Transverse colon (tissue), 4 donors: ENCODE results near the gene PIGW.

ENCODE experiments used
- EP300 ChIP-seq: sonication (generic); formaldehyde crosslinking; IDR thresholded peaks from one replicate; pipeline ENCODE4 v1.6.1; 2017; ENCODE audit warnings: antibody characterized with exemption, low read depth
- POLR2A ChIP-seq: fragments of 450-650 bp; IDR thresholded peaks from one replicate; pipeline ENCODE4 v1.6.1; 2016; ENCODE audit warnings: antibody characterized with exemption, mild to moderate bottlenecking, moderate library complexity
- POLR2AphosphoS5 ChIP-seq, 3 donors: sonication (generic); formaldehyde crosslinking; IDR thresholded peaks; one replicate each; pipeline ENCODE4 v1.6.1; 2016; ENCODE audit warnings: antibody characterized with exemption in 3 of 3
- TF ChIP-seq, protein P1 (sequence below), 5 experiments: fragments of 200-600 bp in 3 of 5; fragments of 450-650 bp in 2 of 5; sonication (generic) in 3 of 5; IDR thresholded peaks; 1 replicate in 2 of 5; 2 replicates in 3 of 5; pipeline ENCODE4 v1.5.1; 2016 to 2017; ENCODE audit warnings: antibody characterized with exemption in 5 of 5, inconsistent platforms in 3 of 5, mild to moderate bottlenecking in 2 of 5, moderate library complexity in 1 of 5

DNA sequence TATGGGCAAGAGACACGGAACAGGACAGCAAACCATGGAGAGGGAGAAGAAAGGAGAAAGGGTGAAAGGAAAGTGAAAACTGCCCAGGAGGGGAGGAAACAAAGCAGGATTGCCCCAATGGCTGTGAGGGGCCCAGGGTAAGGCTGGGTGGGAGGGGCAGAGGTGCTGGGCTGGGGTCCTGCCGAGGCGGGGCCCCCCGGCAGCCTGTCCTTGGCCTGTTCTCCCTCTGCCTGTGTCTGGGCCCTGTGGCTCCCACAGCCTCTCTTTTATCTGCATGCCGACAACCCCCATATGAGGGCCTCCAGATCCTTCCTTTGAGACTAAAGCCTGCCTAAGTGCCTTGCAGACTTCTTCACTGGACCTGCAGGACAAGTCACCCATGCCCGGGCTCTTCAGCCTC, 32.8 kb upstream of the PIGW start:
- TF ChIP-seq, protein P1, sequence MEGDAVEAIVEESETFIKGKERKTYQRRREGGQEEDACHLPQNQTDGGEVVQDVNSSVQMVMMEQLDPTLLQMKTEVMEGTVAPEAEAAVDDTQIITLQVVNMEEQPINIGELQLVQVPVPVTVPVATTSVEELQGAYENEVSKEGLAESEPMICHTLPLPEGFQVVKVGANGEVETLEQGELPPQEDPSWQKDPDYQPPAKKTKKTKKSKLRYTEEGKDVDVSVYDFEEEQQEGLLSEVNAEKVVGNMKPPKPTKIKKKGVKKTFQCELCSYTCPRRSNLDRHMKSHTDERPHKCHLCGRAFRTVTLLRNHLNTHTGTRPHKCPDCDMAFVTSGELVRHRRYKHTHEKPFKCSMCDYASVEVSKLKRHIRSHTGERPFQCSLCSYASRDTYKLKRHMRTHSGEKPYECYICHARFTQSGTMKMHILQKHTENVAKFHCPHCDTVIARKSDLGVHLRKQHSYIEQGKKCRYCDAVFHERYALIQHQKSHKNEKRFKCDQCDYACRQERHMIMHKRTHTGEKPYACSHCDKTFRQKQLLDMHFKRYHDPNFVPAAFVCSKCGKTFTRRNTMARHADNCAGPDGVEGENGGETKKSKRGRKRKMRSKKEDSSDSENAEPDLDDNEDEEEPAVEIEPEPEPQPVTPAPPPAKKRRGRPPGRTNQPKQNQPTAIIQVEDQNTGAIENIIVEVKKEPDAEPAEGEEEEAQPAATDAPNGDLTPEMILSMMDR (IDR thresholded peaks at IDR 0.05): no peak
- TF ChIP-seq POLR2A (no peak), POLR2AphosphoS5 (IDR thresholded peaks at IDR 0.05) (no peak), EP300 (no peak)
